OCI-LY7 (cell line): ENCODE results near the gene RWDD3.

Source experiments
- EZH2phosphoT487 ChIP-seq: fragments of 200-600 bp; sonication (generic); IDR thresholded peaks from 2 replicates; pipeline ENCODE4 v1.6.1; 2018; ENCODE audit warnings: low read depth, borderline replicate concordance, mild to moderate bottlenecking, mixed run types, antibody characterized with exemption, low read length, moderate library complexity, mixed read lengths
- TF ChIP-seq, protein P1 (sequence below): fragments of 200-600 bp; sonication (generic); conservative IDR thresholded peaks from 2 replicates; pipeline ENCODE4 v1.5.1; 2014; ENCODE audit warnings: mild to moderate bottlenecking, antibody characterized with exemption, low read length, moderate library complexity, mixed read lengths

- TF ChIP-seq, protein P1, sequence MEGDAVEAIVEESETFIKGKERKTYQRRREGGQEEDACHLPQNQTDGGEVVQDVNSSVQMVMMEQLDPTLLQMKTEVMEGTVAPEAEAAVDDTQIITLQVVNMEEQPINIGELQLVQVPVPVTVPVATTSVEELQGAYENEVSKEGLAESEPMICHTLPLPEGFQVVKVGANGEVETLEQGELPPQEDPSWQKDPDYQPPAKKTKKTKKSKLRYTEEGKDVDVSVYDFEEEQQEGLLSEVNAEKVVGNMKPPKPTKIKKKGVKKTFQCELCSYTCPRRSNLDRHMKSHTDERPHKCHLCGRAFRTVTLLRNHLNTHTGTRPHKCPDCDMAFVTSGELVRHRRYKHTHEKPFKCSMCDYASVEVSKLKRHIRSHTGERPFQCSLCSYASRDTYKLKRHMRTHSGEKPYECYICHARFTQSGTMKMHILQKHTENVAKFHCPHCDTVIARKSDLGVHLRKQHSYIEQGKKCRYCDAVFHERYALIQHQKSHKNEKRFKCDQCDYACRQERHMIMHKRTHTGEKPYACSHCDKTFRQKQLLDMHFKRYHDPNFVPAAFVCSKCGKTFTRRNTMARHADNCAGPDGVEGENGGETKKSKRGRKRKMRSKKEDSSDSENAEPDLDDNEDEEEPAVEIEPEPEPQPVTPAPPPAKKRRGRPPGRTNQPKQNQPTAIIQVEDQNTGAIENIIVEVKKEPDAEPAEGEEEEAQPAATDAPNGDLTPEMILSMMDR = no peak
- no peak for TF ChIP-seq EZH2phosphoT487
Observed at GRCh38 chr1:95201905-95202304, 32.1 kb upstream of the RWDD3 start.
